H1 (cell line): ENCODE results near the gene IL12B. TPM values are rescaled to one million over a fixed set of nuclear protein-coding genes. Genes with fewer than 3 reads are reported as not detected.

ENCODE experiments used
- CTCF ChIA-PET: fragments of 300-600 bp; sonication (Branson Sonifier 250); formaldehyde crosslinking; loops from one replicate; lab custom pipeline; 2021; ENCODE audit not compliant: partially characterized antibody; lab: Charles Lee
- POLR2A ChIA-PET: fragments of 300-600 bp; sonication (Branson Sonifier 250); formaldehyde crosslinking; loops from one replicate; lab custom pipeline; 2021; ENCODE audit warnings: inconsistent platforms; ENCODE audit not compliant: partially characterized antibody; lab: Charles Lee
- DNase-seq, 2 experiments: peaks; one replicate each; pipeline versions ENCODE4 v3.0.0 to v3.0.0-alpha.2; 2010 to 2022; ENCODE audit warnings: low spot score in 2 of 2, low read depth in 1 of 2, mixed read lengths in 1 of 2
- FAIRE-seq: peaks from 2 replicates; lab custom pipeline; 2011; peaks lifted over from hg19 to GRCh38; lab: Jason Lieb, UNC
- H2AFZ ChIP-seq: 2 replicates; pipeline ENCODE4 v1.8.1; 2012; ENCODE audit warnings: low read length, inconsistent platforms
- H2AK5ac ChIP-seq: 2 replicates; pipeline ENCODE4 v1.6.1; 2013; ENCODE audit warnings: low read depth, low read length
- H2BK120ac ChIP-seq: replicated peaks from 2 replicates; pipeline ENCODE3; 2013; ENCODE audit warnings: low read depth, low read length, inconsistent platforms
- H2BK12ac ChIP-seq: 2 replicates; pipeline ENCODE4 v1.6.1; 2013; ENCODE audit warnings: low read depth, low read length
- H2BK15ac ChIP-seq: 2 replicates; pipeline ENCODE4 v1.6.1; 2013; ENCODE audit warnings: low read length
- H2BK20ac ChIP-seq: 2 replicates; pipeline ENCODE4 v1.6.1; 2013; ENCODE audit warnings: low read length
- H2BK5ac ChIP-seq: 2 replicates; pipeline ENCODE4 v1.6.1; 2013; ENCODE audit warnings: low read depth, low read length
- H3K14ac ChIP-seq: 2 replicates; pipeline ENCODE4 v1.6.1; 2013; ENCODE audit warnings: inconsistent platforms; ENCODE audit not compliant: insufficient read length
- H3K18ac ChIP-seq: 2 replicates; pipeline ENCODE4 v1.6.1; 2013; ENCODE audit warnings: low read length; ENCODE audit errors: extremely low read depth
- H3K23ac ChIP-seq: 2 replicates; pipeline ENCODE4 v1.6.1; 2013; ENCODE audit warnings: inconsistent platforms; ENCODE audit not compliant: insufficient read length
- H3K23me2 ChIP-seq: 2 replicates; pipeline ENCODE4 v1.6.1; 2013; ENCODE audit warnings: low read depth, low read length
- H3K27ac ChIP-seq: 2 replicates; pipeline ENCODE4 v1.6.1; 2011; ENCODE audit warnings: low read depth, low read length, inconsistent platforms
- H3K27me3 ChIP-seq, 4 experiments: replicated peaks in 1 of 4; 1 replicate in 1 of 4; 2 replicates in 3 of 4; pipeline versions ENCODE4 v1.6.1 to v1.8.1; 2011 to 2013; ENCODE audit warnings: low read length in 3 of 4, mild to moderate bottlenecking in 3 of 4, inconsistent platforms in 2 of 4, mixed read lengths in 2 of 4, moderate library complexity in 1 of 4; ENCODE audit not compliant: control insufficient read depth in 3 of 4, insufficient read depth in 3 of 4; ENCODE audit errors: extremely low read depth in 1 of 4
- H3K36me3 ChIP-seq, 4 experiments: 2 replicates each; pipeline versions ENCODE4 v1.6.1 to v1.8.1; 2011 to 2013; ENCODE audit warnings: mild to moderate bottlenecking in 4 of 4, low read length in 3 of 4, moderate library complexity in 2 of 4, control low read depth in 1 of 4, inconsistent platforms in 1 of 4; ENCODE audit not compliant: insufficient read depth in 4 of 4, control insufficient read depth in 2 of 4
- H3K4ac ChIP-seq: replicated peaks from 2 replicates; pipeline ENCODE3; 2013; ENCODE audit warnings: low read length, low read depth, mixed read lengths, inconsistent platforms; ENCODE audit not compliant: insufficient read length
- H3K4me1 ChIP-seq, 4 experiments: replicated peaks in 1 of 4; 1 replicate in 1 of 4; 2 replicates in 3 of 4; pipeline versions ENCODE4 v1.6.1 to v1.8.1; 2011 to 2013; ENCODE audit warnings: low read length in 3 of 4, inconsistent platforms in 2 of 4, mixed read lengths in 1 of 4; ENCODE audit not compliant: insufficient read depth in 4 of 4, control insufficient read depth in 3 of 4
- H3K4me2 ChIP-seq, 2 experiments: 2 replicates each; pipeline versions ENCODE4 v1.6.1 to v1.8.1; 2011 to 2013; ENCODE audit warnings: low read depth in 2 of 2, low read length in 2 of 2, control low read depth in 1 of 2, inconsistent platforms in 1 of 2, mild to moderate bottlenecking in 1 of 2; ENCODE audit not compliant: insufficient read depth in 1 of 2
- H3K4me3 ChIP-seq, 4 experiments: fragments of 200-600, 300-600 bp in 1 of 4; sonication (generic), shearing (Covaris generic), sonication (Bioruptor Twin) in 1 of 4; 2 replicates each; pipeline versions ENCODE4 v1.5.1 to v1.8.1; 2011 to 2016; ENCODE audit warnings: low read length in 4 of 4, low read depth in 3 of 4, control low read depth in 2 of 4, inconsistent platforms in 2 of 4, mild to moderate bottlenecking in 2 of 4, mixed read lengths in 1 of 4, moderate library complexity in 1 of 4; ENCODE audit not compliant: insufficient read depth in 2 of 4; ENCODE audit errors: extremely low read depth in 1 of 4
- H3K56ac ChIP-seq: replicated peaks from 2 replicates; pipeline ENCODE3; 2013; ENCODE audit warnings: low read depth, mild to moderate bottlenecking, mixed read lengths, low read length, inconsistent platforms; ENCODE audit not compliant: insufficient read length
- H3K79me1 ChIP-seq: 2 replicates; pipeline ENCODE4 v1.6.1; 2013; ENCODE audit warnings: low read depth, low read length, control low read depth
- H3K79me2 ChIP-seq, 2 experiments: 2 replicates each; pipeline versions ENCODE4 v1.6.1 to v1.8.1; 2012 to 2013; ENCODE audit warnings: low read length in 2 of 2, mild to moderate bottlenecking in 2 of 2, inconsistent platforms in 1 of 2; ENCODE audit not compliant: insufficient read depth in 2 of 2, control insufficient read depth in 1 of 2
- H3K9ac ChIP-seq, 4 experiments: replicated peaks in 1 of 4; 1 replicate in 1 of 4; 2 replicates in 3 of 4; pipeline versions ENCODE4 v1.6.1 to v1.8.1; 2011 to 2013; ENCODE audit warnings: low read depth in 3 of 4, low read length in 3 of 4, control low read depth in 2 of 4, mild to moderate bottlenecking in 2 of 4, moderate library complexity in 2 of 4, inconsistent platforms in 1 of 4; ENCODE audit errors: extremely low read depth in 1 of 4
- H3K9me3 ChIP-seq, 2 experiments: 2 replicates each; pipeline versions ENCODE4 v1.6.1 to v1.8.1; 2012 to 2013; ENCODE audit warnings: mild to moderate bottlenecking in 2 of 2, moderate library complexity in 2 of 2, control low read depth in 1 of 2, inconsistent platforms in 1 of 2, low read depth in 1 of 2, low read length in 1 of 2, mixed read lengths in 1 of 2; ENCODE audit not compliant: insufficient read depth in 2 of 2
- H4K20me1 ChIP-seq, 2 experiments: replicated peaks in 1 of 2; 2 replicates each; pipeline versions ENCODE3 to v1.8.1; 2011 to 2013; ENCODE audit warnings: inconsistent platforms in 2 of 2, low read length in 2 of 2, mild to moderate bottlenecking in 1 of 2; ENCODE audit not compliant: insufficient read depth in 2 of 2, control insufficient read depth in 1 of 2
- H4K5ac ChIP-seq: 2 replicates; pipeline ENCODE4 v1.6.1; 2013; ENCODE audit warnings: low read length, low read depth, mixed read lengths, inconsistent platforms; ENCODE audit not compliant: insufficient read length
- H4K8ac ChIP-seq: 2 replicates; pipeline ENCODE4 v1.8.0; 2013; ENCODE audit warnings: mild to moderate bottlenecking, moderate library complexity, low read length, inconsistent platforms; ENCODE audit not compliant: insufficient read depth; ENCODE audit errors: extremely low read depth
- H4K91ac ChIP-seq: replicated peaks from 2 replicates; pipeline ENCODE3; 2013; ENCODE audit warnings: low read length, mixed read lengths, inconsistent platforms; ENCODE audit not compliant: insufficient read length
- BACH1 ChIP-seq: IDR thresholded peaks from 2 replicates; pipeline ENCODE4 v1.6.1; 2012; ENCODE audit warnings: low read length, improper control_type of control experiment
- BRCA1 ChIP-seq: IDR thresholded peaks from 2 replicates; pipeline ENCODE4 v1.6.1; 2012; ENCODE audit warnings: low read depth, low read length, improper control_type of control experiment
- E2F6 ChIP-seq: IDR thresholded peaks from 2 replicates; pipeline ENCODE4 v1.6.1; 2012; ENCODE audit warnings: inconsistent platforms
- TAF7 ChIP-seq: optimal IDR thresholded peaks from 2 replicates; pipeline ENCODE3; 2011; ENCODE audit warnings: low read depth, mild to moderate bottlenecking, inconsistent platforms, low read length, moderate library complexity, borderline replicate concordance
- WGBS, 2 experiments: shearing (Covaris generic) in 1 of 2; methylation state at CpG; one replicate each; pipeline versions ENCODE4 v1.1.6 to v1.1.7; 2013 to 2015; ENCODE audit warnings: low lambda C conversion rate in 2 of 2, mixed read lengths in 2 of 2, inconsistent platforms in 1 of 2, low coverage in 1 of 2, missing lambda C conversion rate in 1 of 2; ENCODE audit not compliant: insufficient replicate concordance in 2 of 2, insufficient coverage in 1 of 2, insufficient read length in 1 of 2; ENCODE audit errors: extremely low coverage in 1 of 2, missing lambda C conversion rate in 1 of 2; 5-methylcytosine and 5-hydroxymethylcytosine counted together
- polyA plus RNA-seq, 7 experiments: library from polyadenylated mRNA; depleted of rRNA in 3 of 7; stranded (reverse) in 5 of 7; unstranded in 2 of 7; fragments of >200 nt in 5 of 7; fragments of 200-250 nt in 2 of 7; gene quantifications; 1 replicate in 5 of 7; 2 replicates in 1 of 7; 4 replicates in 1 of 7; pipeline versions ENCODE4 v1.2.1 to v1.2.3, GENCODE V29; 2011 to 2013; ENCODE audit warnings: missing spikeins in 2 of 7, mixed read lengths in 2 of 7
- total RNA-seq: library from RNA; stranded (reverse); fragmentation: NEBNext Ultra II Directional; extraction: Animal tissue kit (Norgen Biotek cat#: 25700); gene quantifications from 2 replicates; pipeline ENCODE4 v1.2.1, GENCODE V29; 2021

IL12B gene
- total and polyA plus RNA-seq, 2 of the 8 experiments (the other 6 are each of a cell fraction or from before 2014, with no cell fraction given): not detected

DNA sequence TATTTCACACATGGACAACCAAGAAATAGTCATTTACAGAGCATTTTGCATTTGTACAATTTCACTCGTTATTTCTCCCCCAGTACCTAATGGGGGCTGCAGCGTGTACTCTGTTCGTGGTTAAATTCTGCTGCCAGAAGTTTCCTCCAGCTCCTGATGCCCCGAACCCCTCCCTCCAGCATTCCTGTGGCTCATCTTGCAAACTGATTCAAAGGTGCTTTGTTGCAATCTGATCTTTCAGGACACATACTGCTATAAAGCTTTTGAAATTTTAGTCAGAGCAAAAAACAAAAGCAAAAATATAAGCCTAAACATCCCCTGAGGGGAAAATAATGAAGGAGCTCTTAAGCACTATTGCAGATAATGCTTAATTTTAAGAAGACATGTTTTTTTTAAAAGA lies 39.5 kb downstream of the IL12B start:
- H3K23ac ChIP-seq: no peak overlapping the region
- no peak overlapping the region for H3K4me3 ChIP-seq
- no peak overlapping the region for H2AFZ ChIP-seq
- FAIRE-seq: no peak
- no peak overlapping the region for H2BK15ac ChIP-seq
- H4K8ac ChIP-seq: no peak overlapping the region
- H2BK5ac ChIP-seq: no peak overlapping the region
- no peaks in the 10 kb centered on the region for H3K27me3 ChIP-seq
- WGBS, 2 experiments: 86% methylated on average over 4 of the region's 4 CpGs; no CpG with 5 or more reads in 1 of the 2 experiments
- CTCF ChIA-PET: interaction anchor here (1.2 to 3.5 kb wide), 3 partner anchors 14 to 41 kb away, joined by 3 to 17 read pairs (median 4); no protein-coding TSS in a partner anchor
- no peak overlapping the region for H4K5ac ChIP-seq
- no peak overlapping the region for H3K4me2 ChIP-seq
- H3K56ac ChIP-seq: no peak overlapping the region
- H3K27ac ChIP-seq: no peak overlapping the region
- no peak overlapping the region for H2BK120ac ChIP-seq
- H3K23me2 ChIP-seq: no peaks in the 10 kb centered on the region
- H3K9me3 ChIP-seq: no peaks in the 10 kb centered on the region
- H2BK20ac ChIP-seq: no peak overlapping the region
- H3K9ac ChIP-seq: no peak overlapping the region
- no peaks in the 10 kb centered on the region for H3K79me1 ChIP-seq
- no peak overlapping the region for H4K91ac ChIP-seq
- H2AK5ac ChIP-seq: no peak overlapping the region
- no peak overlapping the region for H3K18ac ChIP-seq
- H3K4me1 ChIP-seq: no peaks in the 10 kb centered on the region
- POLR2A ChIA-PET: no interaction called here
- no peaks in the 10 kb centered on the region for H3K79me2 ChIP-seq
- TF ChIP-seq BACH1 (no peak), BRCA1 (no peak), E2F6 (no peak), TAF7 (no peak)
- no peak for DNase-seq
- H2BK12ac ChIP-seq: no peak overlapping the region
- no peak overlapping the region for H3K14ac ChIP-seq
- H3K4ac ChIP-seq: no peak overlapping the region
- no peaks in the 10 kb centered on the region for H4K20me1 ChIP-seq
- H3K36me3 ChIP-seq: no peaks in the 10 kb centered on the region
